Stimulated activated naive CD4-positive, alpha-beta T cell (primary cell): ENCODE results near the gene ZNF282.

ENCODE experiments used
- DNase-seq, 6 experiments: peaks; one replicate each; lab custom pipeline; 2025; lab: John Stamatoyannopoulos, UW

Gene ZNF282

DNA sequence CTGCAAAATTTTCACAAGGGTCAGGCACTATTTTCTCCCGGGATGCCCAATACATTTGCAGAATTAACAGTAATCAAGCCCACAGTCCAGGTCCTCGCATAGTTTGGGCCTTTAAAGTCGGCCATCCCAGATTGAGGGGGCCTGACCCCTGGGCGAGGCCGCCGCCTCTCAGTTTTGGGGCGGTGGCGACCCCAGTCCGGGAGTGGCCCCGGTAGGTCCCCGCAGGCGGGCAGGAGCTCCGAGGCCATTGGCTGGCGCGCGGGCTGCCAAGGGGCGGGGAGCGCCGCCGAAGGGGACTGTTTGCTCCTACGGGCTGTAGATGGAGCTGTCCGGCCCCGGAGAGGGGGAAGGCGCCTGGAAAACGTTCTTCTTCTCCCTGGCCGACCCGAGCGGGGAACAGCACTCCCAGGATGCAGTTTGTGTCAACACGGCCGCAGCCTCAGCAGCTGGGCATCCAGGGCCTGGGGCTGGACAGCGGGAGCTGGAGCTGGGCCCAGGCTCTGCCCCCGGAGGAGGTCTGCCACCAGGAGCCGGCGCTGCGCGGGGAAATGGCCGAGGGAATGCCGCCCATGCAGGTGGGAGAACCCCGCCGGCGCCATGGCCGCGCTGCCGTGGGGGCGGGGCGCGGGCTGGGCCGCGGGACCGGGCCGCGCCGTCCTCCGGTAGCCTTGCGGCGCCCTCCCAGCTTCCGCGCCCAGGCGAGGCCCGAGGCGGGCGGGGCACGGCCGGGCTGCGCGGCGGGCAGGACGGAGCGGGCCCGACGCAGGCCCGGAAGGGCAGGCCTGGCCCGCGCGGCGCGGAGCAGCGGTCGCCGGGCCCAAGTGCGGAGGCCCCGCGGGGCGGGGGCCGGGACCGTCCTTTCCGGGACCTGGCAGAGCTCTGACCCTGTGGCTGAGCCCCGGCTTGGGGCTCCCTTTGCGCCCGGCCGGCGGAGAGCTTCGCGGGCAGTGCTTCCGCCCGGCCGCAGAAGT, at the start of gene ZNF282:
ZNF282 (plus strand) TSS at position 367 of the 971 bp plus-strand sequence; CDS start at position 411, 44 bp downstream.
- DNase-seq = peak; percentile 16 to 66 (median 42)

DNA sequence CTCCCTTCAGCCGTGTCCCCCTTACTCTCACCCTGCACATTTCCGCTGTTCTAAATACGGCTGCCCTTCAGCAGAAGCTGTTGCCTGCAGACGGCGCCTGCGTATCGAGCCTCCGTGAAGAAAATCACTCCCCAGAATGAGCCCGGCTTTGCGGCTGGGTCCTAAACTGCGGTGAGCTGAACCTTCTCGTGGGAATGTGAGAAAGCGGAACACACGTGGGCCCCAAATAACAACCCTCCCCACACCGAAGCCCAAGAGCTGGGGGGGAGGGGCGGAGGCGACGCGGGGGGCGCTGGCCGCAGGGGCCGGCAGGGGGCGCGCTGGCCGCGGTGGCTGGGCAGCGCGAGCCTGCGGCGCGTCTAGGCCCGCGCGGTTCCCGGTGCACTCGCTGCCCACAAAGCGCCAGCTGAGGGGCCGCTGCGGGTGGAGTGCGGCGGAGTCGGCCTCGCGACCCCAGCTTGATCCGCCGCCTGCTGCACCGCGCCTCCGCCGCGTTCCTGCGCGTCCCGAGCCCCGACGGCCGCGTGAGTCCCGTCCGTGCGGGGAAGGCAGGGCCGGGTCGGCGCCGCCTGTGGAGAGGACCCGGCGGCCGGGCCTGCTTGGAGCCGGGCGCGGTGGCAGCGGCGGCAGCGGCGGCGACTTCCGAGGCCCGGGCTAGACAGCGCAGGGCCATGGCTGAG, 48.1 kb upstream of the ZNF282 start, which contains the start of gene ZNF398:
ZNF398 (plus strand) TSS at position 382 of the 680 bp plus-strand sequence; CDS start at position 672, 290 bp downstream.
- DNase-seq = peak; percentile 75 to 90 (median 79)

DNA sequence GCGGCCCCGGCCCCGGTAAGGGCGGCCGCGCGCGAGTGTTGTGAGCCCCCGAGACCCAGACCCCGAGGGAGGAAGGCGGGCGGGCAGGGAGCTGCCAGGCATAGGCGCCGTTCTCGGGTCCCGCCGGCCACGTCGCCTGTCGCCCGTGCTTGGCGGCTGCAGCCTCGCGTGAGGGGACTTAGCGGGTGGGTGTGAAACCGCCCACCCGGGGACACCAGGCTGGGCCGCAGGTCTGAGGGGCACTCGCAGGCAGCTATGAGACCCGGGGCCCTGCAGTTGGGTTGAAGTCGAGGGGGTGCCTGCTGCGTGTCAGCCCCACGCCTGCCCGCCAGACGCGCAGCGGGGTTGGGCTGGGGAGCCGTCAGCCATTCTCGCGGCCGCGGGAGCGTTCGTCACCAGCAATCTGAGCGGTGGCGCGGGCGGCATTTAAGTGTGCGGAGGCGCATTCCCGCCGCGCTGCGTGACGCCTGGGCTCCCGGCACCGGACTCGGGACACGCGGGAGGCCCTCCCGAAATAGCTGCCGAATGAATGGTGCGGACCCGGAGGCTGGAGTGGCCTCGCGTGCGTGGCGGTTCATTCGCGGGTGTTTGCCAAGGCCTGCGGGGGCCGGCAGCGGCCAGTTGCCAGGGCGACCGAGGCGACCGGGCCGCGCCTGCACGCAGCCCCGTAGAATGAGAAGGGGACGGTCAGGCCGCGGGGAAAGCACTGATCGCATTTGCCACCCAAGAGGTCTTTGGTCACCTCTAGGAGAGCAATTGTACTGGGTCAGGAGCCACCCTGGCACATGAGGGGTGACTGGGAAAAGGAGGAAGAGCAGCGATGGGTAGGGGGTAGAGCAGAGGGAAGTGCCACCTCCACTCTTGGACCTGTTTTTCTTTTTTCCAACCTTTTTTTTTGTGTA, 47.3 kb upstream of the ZNF282 start:
- DNase-seq = peak; percentile 51 to 88 (median 72)

DNA sequence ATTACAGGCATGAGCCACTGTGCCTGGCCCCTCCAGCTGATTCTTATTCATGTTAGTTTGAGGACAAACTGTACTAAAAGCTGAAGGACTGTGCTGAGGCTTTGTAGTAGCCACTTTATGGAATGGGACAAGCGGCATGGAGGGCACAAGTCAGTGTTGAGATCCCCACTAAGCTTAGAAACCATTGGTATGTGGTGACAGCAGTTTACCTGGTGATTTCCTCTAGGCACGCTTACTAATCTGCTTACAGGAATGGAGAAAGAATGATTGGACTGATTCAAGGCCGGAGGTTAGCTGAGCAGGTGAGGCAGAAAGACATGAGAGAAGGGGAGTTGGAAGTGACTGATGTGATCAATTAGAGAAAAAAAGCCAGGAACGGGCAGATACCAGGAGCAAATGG, 44.4 kb upstream of the ZNF282 start:
- no peak for DNase-seq

DNA sequence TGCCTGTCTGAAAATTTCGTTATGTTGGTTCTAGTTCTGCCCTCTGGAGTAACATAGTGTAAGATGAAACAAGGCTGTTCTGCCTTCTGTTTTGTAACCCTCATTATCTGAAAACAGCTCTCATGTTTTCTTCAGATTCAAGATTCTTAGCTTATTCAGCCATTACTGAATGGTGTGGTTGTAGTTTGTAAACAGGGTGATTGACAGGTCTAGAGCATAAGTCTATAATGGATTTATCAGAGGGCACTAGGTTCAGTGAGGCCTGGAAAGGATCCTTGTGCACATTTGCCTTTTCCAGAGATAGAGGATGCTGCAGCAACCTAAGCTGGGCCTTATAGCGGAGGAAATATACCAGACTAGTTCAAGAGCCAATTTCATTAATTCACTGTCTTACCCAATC, 42.0 kb upstream of the ZNF282 start:
- DNase-seq = no peak

DNA sequence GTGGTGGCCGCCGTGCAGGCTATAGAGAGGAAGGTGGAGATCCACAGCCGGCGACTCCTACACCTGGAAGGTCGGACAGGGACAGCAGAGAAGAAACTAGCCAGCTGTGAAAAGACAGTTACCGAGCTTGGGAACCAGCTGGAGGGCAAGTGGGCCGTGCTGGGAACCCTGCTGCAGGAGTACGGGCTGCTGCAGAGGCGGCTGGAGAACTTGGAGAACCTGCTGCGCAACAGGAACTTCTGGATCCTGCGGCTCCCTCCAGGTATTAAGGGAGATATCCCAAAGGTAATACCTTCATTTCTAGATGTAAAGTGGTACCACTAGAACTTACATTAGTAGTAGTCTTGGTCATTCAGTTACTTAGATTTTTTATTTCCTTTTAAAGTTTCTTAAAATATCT, 41.3 kb upstream of the ZNF282 start:
- DNase-seq = no peak

DNA sequence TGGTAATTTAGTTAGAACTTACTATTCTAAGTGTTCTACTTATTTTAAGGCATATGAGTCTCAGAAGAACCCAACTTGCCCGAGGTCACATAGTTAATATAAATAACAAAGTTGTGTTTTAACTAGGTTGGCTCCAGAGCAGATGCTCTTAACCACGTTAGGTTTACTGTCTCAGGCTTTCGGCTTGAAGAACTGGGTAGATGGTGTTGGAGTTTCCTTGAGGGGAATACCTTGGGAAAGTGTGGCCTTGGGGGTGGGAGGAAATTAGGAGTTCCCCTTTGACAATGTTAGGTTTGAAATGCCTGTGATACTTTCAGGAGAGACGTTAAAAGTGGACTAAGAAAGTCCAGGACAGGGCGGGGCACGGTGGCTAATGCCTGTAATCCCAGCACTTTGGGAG, 38.4 kb upstream of the ZNF282 start:
- DNase-seq = no peak

DNA sequence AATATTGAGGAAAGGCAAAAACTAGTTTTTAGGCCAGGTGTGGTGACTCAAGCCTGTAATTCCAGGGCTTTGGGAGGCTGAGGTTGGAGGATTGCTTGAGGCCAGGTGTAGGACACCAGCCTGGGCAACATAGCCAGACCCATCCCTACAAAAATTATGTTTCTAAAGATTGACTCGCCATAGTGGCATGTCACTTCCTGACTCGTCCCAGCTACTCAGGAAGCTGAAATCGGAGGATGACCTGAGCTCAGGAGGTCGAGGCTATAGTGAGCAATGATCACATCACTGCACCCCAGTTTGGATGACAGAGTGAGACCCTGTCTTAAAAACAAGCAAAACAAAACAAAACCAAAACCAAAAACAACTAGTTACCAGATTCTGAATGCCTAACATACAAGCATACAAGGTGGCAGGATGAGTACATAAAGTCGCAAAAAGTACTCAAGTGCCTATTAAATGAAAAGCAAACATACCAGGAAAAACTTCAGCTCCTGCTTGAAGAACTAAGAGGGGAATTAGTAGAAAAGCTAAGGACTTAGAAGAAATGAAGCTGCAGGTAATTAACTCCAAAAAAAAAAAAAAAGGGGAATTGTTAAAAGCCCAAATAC, 34.0 kb upstream of the ZNF282 start:
- DNase-seq = no peak

DNA sequence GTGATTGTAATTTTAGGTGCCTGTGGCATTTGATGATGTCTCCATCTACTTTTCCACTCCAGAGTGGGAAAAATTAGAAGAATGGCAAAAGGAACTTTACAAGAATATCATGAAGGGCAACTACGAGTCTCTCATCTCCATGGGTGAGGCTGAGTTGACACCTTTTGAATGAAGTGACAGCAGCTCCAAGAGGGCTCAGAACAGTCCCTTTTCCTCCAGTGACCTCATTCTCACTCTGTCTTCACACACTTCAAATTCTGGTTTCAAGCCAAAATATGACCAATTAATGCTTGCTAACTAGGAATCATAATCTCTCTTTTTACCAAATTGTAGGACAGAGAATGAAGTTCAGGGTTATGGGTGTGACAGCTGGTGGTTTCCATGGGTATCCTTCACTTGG, 29.2 kb upstream of the ZNF282 start:
- no peak for DNase-seq

DNA sequence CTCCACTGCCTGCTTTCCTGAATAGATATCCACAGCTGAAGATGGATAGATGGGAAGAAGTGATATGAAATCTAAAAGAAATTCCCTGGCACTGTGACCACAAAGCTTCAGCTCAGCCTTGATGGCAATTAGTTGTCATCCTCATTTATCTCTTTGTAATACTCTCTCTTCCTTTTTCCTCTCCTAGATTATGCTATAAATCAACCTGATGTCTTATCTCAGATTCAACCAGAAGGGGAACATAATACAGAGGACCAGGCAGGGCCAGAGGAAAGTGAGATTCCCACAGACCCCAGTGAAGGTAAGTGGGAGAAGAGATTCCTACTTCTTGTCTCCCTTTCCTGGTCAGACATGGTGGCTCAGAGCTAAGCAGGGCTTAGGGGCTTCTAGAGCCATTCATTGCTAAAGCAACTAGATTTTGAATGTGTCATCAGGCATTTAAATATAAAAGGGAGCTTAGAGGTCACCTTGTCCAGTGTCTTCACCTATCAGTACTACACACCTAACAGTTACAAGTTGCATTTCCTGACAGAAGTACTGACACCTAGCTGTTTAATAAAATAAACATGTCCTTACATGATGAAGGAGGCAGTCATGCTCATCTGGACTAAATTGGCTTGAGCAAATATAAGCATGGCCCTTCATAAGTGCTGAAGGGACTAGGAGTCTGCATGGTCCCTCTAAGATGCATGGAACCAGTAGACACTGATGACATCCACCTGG, 28.6 kb upstream of the ZNF282 start:
- DNase-seq = no peak

DNA sequence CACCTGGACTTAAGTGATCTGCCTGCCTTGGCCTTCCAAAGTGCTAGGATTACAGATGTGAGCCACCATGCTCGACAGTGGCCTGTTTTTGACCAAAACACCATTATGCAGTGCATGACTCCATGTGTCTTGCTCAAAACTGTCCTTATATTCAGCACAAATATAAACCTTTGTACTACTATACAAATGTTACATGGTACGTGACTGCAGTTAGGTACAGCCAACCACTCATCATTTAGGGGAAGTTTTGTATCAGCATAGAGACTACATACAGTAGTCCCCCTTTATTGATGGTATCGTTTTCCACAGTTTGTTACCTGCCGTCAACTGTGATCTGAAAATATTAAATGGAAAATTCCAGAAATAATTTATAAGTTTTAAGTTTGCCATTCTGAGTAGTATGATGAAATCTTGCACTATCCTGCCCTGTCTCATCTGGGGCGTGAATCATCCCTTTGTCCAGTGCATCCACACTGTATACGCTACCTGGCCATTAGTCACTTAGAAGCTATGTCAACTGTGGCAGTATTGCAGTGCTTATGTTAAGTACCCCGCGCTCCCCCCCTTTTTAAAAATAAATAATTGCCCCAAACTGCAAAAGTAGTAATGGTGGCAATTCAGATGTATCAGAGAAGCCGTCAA, 23.3 kb upstream of the ZNF282 start:
- DNase-seq = no peak

DNA sequence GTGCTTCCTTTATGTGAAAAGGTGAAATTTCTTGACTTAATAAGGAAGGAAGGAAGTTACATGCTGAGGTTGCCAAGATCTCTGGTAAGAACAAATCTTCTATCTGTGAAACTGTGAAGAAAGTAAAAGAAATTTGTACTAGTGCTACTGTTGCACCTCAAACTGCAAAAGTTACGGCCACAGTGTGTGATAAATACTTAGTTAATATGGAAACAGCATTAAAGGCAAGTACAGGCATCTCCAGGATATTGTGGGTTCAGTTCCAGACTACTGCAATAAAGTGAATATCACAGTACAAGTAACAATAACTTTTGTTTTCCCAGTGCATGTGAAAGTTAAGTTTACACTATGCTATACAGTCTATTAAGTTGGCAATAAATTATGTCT, 22.8 kb upstream of the ZNF282 start:
- no peak for DNase-seq

DNA sequence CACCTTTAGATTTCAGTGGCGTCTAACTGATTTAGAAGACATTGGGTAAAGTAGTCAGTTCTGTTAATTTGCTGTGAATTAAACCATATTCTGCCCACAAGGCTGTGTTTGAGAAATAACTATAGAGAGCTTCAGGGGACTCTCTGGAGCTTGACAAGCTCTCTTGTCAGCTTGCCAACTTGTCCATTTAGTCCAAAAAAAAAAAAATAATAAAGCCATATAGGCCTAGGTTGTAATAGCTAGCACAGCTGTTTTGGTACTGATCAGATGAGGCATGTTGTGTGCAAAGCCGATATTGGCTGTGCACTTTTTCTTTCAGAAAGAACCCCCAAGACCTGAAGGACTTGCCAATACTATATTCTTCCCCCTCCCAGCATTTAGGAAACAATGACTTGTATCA, 20.2 kb upstream of the ZNF282 start:
- no peak for DNase-seq

DNA sequence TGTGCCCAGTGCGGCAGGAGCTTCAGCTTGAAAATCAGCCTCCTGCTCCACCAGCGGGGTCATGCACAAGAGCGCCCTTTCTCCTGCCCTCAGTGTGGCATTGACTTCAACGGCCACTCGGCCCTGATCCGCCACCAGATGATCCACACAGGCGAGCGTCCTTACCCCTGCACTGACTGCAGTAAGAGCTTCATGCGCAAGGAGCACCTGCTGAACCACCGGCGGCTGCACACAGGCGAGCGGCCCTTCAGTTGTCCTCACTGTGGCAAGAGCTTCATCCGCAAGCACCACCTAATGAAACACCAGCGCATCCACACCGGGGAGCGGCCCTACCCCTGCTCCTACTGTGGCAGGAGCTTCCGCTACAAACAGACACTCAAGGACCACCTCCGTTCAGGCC, 16.1 kb upstream of the ZNF282 start:
- DNase-seq = no peak

DNA sequence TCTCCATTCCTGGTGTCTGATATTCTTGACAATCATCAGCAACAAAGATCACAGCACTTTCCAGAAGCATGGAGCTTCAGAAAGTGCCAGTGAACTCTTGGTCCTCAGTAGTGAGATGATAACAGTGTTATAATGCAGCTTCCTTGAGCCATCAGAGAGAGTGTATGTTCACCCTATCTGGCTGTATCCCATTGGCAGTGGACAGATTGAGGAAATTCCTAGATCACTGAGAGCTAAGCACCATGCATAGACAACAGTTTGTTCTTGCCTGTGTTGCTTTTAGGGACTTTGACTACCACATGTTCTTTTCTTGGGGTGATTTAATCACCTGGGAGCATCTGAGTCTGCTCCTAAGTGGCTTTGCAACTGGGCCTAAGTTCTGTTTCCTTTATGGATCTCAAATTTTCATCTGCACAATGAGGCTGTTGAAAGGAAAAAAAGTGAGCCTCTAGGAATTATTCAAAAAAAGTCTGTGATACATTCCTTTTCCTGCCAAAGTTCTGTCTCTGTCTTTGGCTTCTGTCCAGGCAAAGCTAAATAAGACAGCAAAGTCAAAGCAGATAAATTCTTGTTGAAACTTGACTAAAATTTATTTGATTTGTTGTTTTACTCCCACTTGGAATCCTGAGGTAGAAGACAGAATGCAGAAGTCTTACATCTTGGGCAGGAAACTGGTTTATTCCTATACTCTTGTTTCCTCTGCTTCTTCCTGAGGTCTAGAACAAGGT, 14.5 kb upstream of the ZNF282 start:
- DNase-seq = no peak

DNA sequence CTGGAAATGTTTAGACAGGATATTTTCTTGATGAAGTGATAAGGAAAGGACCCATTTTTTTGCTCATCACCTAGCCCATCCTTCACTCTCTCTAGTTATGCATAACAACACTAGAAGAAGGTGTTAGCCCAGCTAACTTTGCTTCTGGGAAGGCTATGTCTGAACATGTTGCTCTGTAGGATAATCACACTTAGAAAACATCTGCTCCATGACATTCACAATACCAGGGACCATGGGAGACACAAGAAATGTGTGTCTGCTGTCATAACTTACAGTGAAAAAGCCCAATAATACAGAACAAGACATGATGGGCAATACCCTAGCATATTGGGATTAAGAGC, 13.9 kb upstream of the ZNF282 start:
- no peak for DNase-seq

DNA sequence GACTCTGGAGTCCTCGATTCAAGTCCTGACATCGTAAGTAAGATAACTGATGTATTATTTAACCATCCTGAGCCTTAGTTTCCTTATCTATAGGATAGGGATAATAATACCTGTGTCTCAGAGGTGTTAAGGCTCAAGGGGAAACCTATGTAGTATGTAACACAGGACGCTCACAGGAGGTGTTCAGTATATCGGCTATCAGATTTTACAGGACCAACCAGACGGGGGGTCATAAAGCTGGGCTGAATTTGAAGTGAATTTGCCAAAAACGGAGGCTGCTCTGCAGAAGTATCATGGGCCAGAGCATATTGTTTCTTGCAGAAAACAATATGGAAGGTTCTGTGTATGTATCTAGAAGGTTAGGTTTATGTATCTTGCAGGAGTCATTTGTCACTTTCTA, 11.1 kb upstream of the ZNF282 start:
- no peak for DNase-seq

DNA sequence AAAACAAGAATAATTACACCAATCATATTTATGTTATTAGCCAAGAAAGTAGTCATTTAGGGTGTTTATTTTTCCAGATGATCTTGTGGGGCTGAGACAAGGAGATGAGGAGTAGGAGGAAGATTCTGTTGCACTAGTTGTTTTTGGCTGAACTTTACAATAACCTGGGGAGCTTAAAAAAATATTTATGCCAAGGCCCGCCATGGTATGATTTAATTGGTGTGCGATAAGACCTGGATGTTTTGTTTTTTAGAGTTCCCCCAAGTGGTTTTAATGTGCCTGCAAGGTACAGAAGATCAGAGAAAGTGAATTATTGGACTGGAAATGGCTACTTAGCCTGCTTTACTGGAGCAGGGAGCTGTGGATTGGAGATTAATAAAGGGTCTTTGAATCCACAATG, 7.1 kb upstream of the ZNF282 start:
- DNase-seq = no peak

DNA sequence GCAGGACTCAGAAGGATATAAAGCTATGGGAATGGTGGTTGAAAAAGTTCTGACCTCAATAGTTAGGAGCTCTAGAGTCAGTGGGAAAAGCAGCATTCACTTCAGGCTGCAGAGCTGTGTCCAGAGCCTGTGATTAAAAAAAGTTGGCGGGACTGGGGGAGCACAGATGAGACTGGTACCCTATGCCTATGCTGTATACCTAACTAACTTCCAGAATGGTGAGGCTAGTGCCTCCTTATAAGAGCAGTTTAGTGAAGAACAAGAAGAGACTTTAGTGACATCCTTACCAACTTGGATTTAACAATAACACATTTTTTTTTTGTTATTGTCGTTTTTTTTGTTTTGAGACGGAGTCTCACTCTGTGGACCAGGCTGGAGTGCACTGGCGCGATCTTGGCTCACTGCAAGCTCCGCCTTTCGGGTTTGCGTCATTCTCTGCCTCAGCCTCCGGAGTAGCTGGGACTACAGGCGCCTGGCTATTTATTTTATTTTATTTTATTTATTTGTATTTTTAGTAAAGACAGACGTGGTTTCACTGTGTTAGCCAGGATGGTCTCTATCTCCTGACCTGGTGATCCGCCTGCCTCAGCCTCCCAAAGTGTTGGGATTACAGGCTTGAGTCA, 6.6 kb upstream of the ZNF282 start:
- DNase-seq = no peak
